Subcutaneous adipose tissue (tissue), 4 donors: ENCODE measurements around the gene MRPL16. TPM values are rescaled to one million over a fixed set of nuclear protein-coding genes. Genes with fewer than 3 reads are reported as not detected.

Source experiments
- CTCF ChIP-seq: fragments of 450-650 bp; IDR thresholded peaks from one replicate; pipeline ENCODE4 v1.5.1; 2016; ENCODE audit warnings: low read depth, mild to moderate bottlenecking, control low read depth, antibody characterized with exemption, moderate library complexity
- total RNA-seq, 4 donors: library from RNA; depleted of rRNA; stranded (reverse); fragments of >200 nt; gene quantifications; one replicate each; pipeline ENCODE4 v1.1.0, GENCODE V29; 2016

The MRPL16 gene
- total RNA-seq, 4 donors from 2014 or later: 36.6 to 50.5 (median 42.1) TPM

- no peak for TF ChIP-seq CTCF
These were observed 7.9 kb downstream of the MRPL16 start for GRCh38 chr11:59802639-59803176.

GRCh38 chr11:59801981-59802638 lies 8.5 kb downstream of the MRPL16 start:
- no peak for TF ChIP-seq CTCF

- TF ChIP-seq CTCF: no peak
These were observed 9.3 kb downstream of the MRPL16 start for GRCh38 chr11:59801160-59801706.

GRCh38 chr11:59800390-59801025 lies 10.1 kb downstream of the MRPL16 start:
- TF ChIP-seq CTCF: no peak

- TF ChIP-seq CTCF: no peak
These were observed 16.2 kb downstream of the MRPL16 start for GRCh38 chr11:59794417-59794816.

GRCh38 chr11:59792507-59792906 lies 18.1 kb downstream of the MRPL16 start:
- TF ChIP-seq CTCF: no peak

GRCh38 chr11:59791639-59792038 lies 18.9 kb downstream of the MRPL16 start:
- TF ChIP-seq CTCF: no peak
